Tibial nerve (tissue), 4 donors: ENCODE data around the gene SDK2.

Experiments
- EP300 ChIP-seq, 2 donors: sonication (generic); formaldehyde crosslinking; IDR thresholded peaks; one replicate each; pipeline ENCODE4 v1.6.1; 2017; ENCODE audit warnings: antibody characterized with exemption in 2 of 2, mild to moderate bottlenecking in 1 of 2
- POLR2A ChIP-seq, 2 donors: fragments of 450-650 bp; IDR thresholded peaks; one replicate each; pipeline ENCODE4 v1.6.1; 2017; ENCODE audit warnings: antibody characterized with exemption in 2 of 2, mild to moderate bottlenecking in 2 of 2, moderate library complexity in 2 of 2
- TF ChIP-seq, protein P1 (sequence below), 5 experiments: fragments of 200-600 bp in 3 of 5; fragments of 450-650 bp in 2 of 5; sonication (generic) in 3 of 5; IDR thresholded peaks; one replicate each; pipeline ENCODE4 v1.5.1; 2016 to 2019; ENCODE audit warnings: antibody characterized with exemption in 5 of 5, mild to moderate bottlenecking in 3 of 5, moderate library complexity in 2 of 5

DNA sequence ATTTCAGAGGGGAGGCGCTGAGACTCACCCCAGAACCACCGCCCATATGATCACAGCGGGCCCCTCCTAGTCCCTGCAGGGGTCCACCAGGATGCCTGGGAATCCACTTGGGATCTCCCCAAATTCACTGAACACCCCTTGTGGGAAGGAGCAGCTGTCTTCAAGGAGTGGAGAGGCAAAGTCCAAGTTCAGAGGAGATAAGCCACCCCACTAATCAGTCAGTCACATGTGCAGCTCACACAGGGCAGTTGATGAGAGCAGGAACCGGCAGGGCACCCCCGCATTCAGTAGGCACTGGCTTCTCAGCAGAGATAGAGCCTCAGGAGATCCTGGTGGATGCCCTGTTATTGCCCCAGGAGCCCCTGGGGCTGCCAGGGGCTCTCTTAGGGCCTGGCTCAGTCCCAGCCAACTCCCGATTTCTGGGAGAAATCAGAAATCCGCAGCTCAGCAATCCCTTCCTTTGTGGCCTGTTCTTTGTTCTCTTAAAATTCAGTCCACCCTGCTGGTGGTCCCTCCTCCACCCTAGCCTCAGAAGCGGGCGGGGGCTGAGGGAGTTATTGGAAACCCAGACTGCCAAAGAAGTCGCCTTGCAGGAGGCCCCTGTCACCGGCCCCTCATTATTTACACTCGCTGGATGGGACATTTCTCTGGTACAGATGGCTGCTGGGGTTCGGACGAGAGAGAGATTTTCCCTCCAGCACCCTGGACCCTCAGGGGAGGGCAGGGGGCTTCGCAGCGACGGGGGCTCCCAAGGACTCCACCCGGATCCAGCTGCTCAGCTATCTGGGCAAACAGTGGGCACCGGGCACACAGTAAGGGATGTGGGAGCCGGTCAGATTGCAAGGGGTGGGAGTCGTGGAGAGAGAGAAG is 334.3 kb downstream of the SDK2 start:
- no peak for TF ChIP-seq POLR2A (IDR thresholded peaks at IDR 0.05)
- TF ChIP-seq, protein P1, sequence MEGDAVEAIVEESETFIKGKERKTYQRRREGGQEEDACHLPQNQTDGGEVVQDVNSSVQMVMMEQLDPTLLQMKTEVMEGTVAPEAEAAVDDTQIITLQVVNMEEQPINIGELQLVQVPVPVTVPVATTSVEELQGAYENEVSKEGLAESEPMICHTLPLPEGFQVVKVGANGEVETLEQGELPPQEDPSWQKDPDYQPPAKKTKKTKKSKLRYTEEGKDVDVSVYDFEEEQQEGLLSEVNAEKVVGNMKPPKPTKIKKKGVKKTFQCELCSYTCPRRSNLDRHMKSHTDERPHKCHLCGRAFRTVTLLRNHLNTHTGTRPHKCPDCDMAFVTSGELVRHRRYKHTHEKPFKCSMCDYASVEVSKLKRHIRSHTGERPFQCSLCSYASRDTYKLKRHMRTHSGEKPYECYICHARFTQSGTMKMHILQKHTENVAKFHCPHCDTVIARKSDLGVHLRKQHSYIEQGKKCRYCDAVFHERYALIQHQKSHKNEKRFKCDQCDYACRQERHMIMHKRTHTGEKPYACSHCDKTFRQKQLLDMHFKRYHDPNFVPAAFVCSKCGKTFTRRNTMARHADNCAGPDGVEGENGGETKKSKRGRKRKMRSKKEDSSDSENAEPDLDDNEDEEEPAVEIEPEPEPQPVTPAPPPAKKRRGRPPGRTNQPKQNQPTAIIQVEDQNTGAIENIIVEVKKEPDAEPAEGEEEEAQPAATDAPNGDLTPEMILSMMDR (IDR thresholded peaks at IDR 0.05): no peak
- no peak for TF ChIP-seq EP300 (IDR thresholded peaks at IDR 0.05)
